Mesothelial cell of epicardium (in vitro differentiated cells): ENCODE measurements around the gene TBC1D2. TPM values are rescaled to one million over a fixed set of nuclear protein-coding genes. Genes with fewer than 3 reads are reported as not detected.

Experiments
- DNase-seq, 2 experiments: peaks; one replicate each; pipeline ENCODE4 v3.0.0; 2021; ENCODE audit warnings: low spot score in 2 of 2; ENCODE audit not compliant: unreplicated experiment in 2 of 2
- H3K27ac Mint-ChIP-seq: 2 replicates; pipeline ENCODE4 v1.8.0; 2021; ENCODE audit warnings: mixed read lengths
- H3K27me3 Mint-ChIP-seq: 2 replicates; pipeline ENCODE4 v1.8.0; 2021; ENCODE audit warnings: low read depth, mixed read lengths
- H3K36me3 Mint-ChIP-seq: 2 replicates; pipeline ENCODE4 v1.8.0; 2021; ENCODE audit warnings: mixed read lengths
- H3K4me1 Mint-ChIP-seq: 2 replicates; pipeline ENCODE4 v1.8.0; 2021; ENCODE audit warnings: mixed read lengths
- H3K4me3 Mint-ChIP-seq: 2 replicates; pipeline ENCODE4 v1.8.0; 2021; ENCODE audit warnings: mild to moderate bottlenecking, moderate library complexity, mixed read lengths
- H3K9me3 Mint-ChIP-seq: 2 replicates; pipeline ENCODE4 v1.8.0; 2021; ENCODE audit warnings: mixed read lengths
- total RNA-seq: library from RNA; stranded (reverse); gene quantifications from 3 replicates; pipeline ENCODE4 v1.2.1, GENCODE V29; 2021
- TF ChIP-seq, protein P1 (sequence below): fragments of 200-600 bp; sonication (generic); IDR thresholded peaks from one replicate; pipeline ENCODE4 v1.5.0; 2021; ENCODE audit warnings: antibody characterized with exemption; ENCODE audit not compliant: unreplicated experiment

TBC1D2 gene
- total RNA-seq, 1 donor from 2014 or later: 7.0 TPM

DNA sequence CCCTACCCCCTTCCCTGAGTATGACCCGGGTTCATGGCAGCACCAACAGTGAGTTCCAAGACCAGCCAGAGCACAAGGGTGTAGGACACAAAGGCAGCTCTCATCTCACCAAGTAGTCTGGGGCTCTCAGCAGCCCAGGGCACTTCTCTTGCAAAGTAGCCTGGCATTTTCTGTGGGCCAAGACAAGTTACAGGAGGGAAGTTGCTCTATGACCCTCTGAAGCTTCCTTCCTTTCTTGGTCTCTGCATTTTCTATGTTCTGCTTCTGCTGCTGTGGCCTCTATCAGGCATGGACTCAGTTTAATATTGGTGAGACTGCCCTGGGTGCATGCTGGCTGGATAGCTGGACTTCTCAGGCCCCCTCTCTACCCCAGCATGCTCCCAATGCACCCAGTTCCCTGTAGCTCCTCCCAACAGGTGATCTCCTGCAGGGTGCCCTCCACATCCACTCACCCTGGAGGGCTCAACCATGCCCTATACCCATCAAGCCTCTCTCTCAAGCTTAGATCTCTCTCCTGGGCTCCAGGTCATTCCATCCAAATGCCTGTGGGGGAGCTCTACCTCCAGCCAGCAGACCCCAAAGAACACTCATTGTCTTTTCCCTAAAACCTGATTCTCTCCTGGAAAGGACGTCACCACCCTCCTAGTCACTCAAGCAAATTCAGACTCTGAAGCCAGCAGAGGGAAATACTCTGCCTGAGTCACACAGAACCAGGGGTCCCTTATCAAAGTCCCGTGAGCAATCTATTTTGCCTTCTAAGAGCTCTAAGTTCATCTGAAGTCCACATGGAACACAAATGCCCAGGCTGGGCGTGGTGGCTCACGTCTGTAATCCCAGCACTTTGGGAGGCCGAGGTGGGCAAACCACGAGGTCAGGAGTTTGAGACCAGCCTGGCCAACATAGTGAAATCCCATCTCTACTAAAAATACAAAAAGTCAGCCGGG is 13.8 kb downstream of the TBC1D2 start:
- no peak overlapping the region for H3K27ac Mint-ChIP-seq
- peaks cover 12% of the 10 kb centered on the region for H3K4me1 Mint-ChIP-seq
- no peaks in the 10 kb centered on the region for H3K27me3 Mint-ChIP-seq
- H3K4me3 Mint-ChIP-seq: no peak overlapping the region
- H3K36me3 Mint-ChIP-seq: no peaks in the 10 kb centered on the region
- TF ChIP-seq, protein P1, sequence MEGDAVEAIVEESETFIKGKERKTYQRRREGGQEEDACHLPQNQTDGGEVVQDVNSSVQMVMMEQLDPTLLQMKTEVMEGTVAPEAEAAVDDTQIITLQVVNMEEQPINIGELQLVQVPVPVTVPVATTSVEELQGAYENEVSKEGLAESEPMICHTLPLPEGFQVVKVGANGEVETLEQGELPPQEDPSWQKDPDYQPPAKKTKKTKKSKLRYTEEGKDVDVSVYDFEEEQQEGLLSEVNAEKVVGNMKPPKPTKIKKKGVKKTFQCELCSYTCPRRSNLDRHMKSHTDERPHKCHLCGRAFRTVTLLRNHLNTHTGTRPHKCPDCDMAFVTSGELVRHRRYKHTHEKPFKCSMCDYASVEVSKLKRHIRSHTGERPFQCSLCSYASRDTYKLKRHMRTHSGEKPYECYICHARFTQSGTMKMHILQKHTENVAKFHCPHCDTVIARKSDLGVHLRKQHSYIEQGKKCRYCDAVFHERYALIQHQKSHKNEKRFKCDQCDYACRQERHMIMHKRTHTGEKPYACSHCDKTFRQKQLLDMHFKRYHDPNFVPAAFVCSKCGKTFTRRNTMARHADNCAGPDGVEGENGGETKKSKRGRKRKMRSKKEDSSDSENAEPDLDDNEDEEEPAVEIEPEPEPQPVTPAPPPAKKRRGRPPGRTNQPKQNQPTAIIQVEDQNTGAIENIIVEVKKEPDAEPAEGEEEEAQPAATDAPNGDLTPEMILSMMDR: no peak
- DNase-seq: no peak
- H3K9me3 Mint-ChIP-seq: no peaks in the 10 kb centered on the region

DNA sequence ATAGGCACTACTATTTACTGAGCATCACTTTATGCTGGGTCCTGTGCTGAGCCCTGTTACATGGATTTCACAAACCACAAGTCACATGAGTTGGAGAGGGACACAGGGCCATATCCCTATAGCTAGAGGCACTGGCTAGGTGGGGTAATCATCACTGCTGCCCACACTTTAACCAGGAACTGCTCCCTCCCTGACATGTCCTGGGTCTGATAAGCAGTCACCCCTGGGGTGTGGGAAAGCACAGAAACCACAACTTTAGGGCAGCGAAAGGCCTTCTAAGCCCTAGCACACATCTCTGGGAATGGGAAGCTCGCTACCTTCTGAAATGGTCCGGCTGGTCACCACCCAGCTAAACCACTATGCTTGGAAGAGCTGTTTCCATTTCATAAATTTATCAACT is 15.0 kb downstream of the TBC1D2 start:
- DNase-seq: no peak
- Mint-ChIP-seq H3K27me3 (no peaks in the 10 kb centered on the region), H3K4me1 (peaks cover 8% of the 10 kb centered on the region), H3K4me3 (no peak overlapping the region), H3K9me3 (no peaks in the 10 kb centered on the region), H3K27ac (no peak overlapping the region), H3K36me3 (no peaks in the 10 kb centered on the region)
- TF ChIP-seq, protein P1: no peak

DNA sequence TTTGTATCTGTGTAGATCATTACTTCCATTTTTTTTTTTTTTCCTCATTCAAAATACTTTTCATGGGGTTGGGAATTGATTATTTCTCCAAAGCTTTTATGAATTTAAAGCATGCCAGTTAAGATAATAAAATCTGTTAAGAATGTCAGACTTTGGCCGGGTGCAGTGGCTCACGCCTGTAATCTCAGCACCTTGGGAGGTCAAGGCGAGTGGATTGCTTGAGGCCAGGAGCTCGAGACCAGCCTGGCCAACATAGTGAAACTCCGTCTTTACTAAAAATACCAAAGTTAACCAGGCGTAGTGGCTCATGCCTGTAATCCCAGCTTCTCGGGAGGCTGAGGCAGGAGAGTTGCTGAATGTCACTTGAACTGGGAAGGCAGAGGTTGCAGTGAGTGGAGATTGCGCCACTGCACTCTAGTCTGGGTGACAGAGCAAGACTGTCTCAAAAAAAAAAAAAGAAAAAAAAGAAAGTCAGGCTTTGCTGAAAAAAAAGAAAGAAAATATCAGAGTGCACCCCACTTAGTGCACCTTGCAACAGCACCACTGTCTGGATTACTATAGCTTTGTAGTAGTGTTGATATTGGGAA is 18.5 kb downstream of the TBC1D2 start:
- peaks cover 4% of the 10 kb centered on the region for H3K36me3 Mint-ChIP-seq
- no peaks in the 10 kb centered on the region for H3K4me1 Mint-ChIP-seq
- H3K27me3 Mint-ChIP-seq: no peaks in the 10 kb centered on the region
- TF ChIP-seq, protein P1: no peak
- H3K9me3 Mint-ChIP-seq: no peaks in the 10 kb centered on the region
- DNase-seq: no peak
- H3K4me3 Mint-ChIP-seq: no peak overlapping the region
- H3K27ac Mint-ChIP-seq: no peak overlapping the region

DNA sequence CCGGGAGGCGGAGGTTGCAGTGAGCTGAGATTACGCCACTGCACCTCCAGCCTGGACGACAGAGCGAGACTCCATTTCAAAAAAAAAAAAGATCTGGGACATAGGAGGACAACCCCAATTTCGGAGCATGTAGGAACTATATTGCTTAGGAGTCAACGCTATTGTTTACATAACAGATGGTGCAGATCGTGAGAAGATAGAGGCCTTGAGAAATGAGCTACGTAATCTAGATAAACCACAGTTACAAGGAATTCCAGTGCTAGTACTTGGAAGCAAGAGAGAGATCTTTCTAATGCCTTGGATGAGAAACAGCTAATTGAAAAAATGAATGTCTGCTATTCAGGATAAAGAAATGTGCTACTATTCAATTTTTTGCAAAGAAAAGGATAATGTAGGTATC is 20.3 kb downstream of the TBC1D2 start:
- Mint-ChIP-seq H3K4me3 (no peak overlapping the region), H3K27me3 (no peaks in the 10 kb centered on the region), H3K36me3 (peaks cover 4% of the 10 kb centered on the region), H3K4me1 (no peaks in the 10 kb centered on the region), H3K9me3 (no peaks in the 10 kb centered on the region), H3K27ac (no peak overlapping the region)
- TF ChIP-seq, protein P1: no peak
- DNase-seq: no peak

DNA sequence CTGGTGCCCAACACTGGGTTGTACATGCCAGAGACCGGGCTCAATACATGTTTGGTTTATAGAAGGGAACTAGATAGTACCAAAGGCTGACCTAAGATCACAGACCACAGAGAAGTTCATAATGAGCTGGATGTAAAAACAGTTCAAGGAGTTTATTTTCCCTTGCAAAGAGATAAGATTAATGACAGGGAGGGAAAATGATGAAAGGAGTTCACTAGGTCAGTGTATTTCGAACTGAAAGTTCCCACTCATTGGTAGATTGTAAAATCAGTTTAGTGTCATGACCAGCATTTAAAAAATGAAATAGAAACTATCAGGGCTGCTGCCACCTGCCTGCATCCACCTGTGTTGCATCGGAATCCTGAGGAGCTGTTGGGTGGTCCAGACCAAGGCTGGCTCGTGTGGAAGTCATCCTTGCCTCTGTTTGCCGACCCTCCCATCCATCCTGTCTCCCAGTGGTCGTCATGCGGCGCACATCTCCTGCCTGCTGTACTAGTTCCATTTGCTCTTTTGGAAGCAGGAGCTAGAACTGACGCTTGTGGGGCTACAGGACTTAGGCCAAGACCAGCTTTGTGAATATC is 21.1 kb downstream of the TBC1D2 start:
- TF ChIP-seq, protein P1: no peak
- H3K27ac Mint-ChIP-seq: no peak overlapping the region

More for the DNA sequence above, 21.1 kb downstream of the TBC1D2 start:
- H3K27me3 Mint-ChIP-seq: no peaks in the 10 kb centered on the region
- no peaks in the 10 kb centered on the region for H3K9me3 Mint-ChIP-seq
- H3K4me1 Mint-ChIP-seq: no peaks in the 10 kb centered on the region
- peaks cover 4% of the 10 kb centered on the region for H3K36me3 Mint-ChIP-seq
- DNase-seq: no peak
- H3K4me3 Mint-ChIP-seq: no peak overlapping the region
